ENCODE results near the gene P4HB.
A peak's percentile ranks its signal among the peaks of the same experiment; 100 is the strongest.

Gene P4HB

GRCh38 chr17:81825841-81826466 is 34.4 kb downstream of the P4HB start:
- DNase-seq, result no peak

- no peak for DNase-seq
These were observed 35.7 kb downstream of the P4HB start for GRCh38 chr17:81824595-81824994.

GRCh38 chr17:81823820-81824550 is 36.4 kb downstream of the P4HB start:
- no peak for DNase-seq

GRCh38 chr17:81822996-81823819 is 37.1 kb downstream of the P4HB start:
- DNase-seq, result no peak

GRCh38 chr17:81822312-81822637 is 38.1 kb downstream of the P4HB start:
- DNase-seq, result no peak

GRCh38 chr17:81821603-81822311 is 38.6 kb downstream of the P4HB start:
- peak; percentile 36 to 48 for DNase-seq

- no peak for DNase-seq
These were observed 39.2 kb downstream of the P4HB start for GRCh38 chr17:81821147-81821546.

- DNase-seq, result no peak
These were observed 40.6 kb downstream of the P4HB start for GRCh38 chr17:81819708-81820107.

- no peak for DNase-seq
These were observed 42.6 kb downstream of the P4HB start for GRCh38 chr17:81817758-81818147.

GRCh38 chr17:81815646-81815986 is 44.7 kb downstream of the P4HB start:
- DNase-seq, result no peak

GRCh38 chr17:81814748-81815645 is 45.3 kb downstream of the P4HB start:
- no peak for DNase-seq

- no peak for DNase-seq
These were observed 46.3 kb downstream of the P4HB start for GRCh38 chr17:81813861-81814683.

GRCh38 chr17:81813371-81813684 is 47.0 kb downstream of the P4HB start:
- DNase-seq, result no peak

GRCh38 chr17:81812571-81813370 is 47.6 kb downstream of the P4HB start:
- no peak for DNase-seq

- no peak for DNase-seq
These were observed 48.4 kb downstream of the P4HB start for GRCh38 chr17:81811705-81812570.

GRCh38 chr17:81810892-81811704 is 49.2 kb downstream of the P4HB start:
- DNase-seq, result no peak

GRCh38 chr17:81810476-81810875 is 49.9 kb downstream of the P4HB start:
- no peak for DNase-seq

GRCh38 chr17:81809556-81809998 is 50.8 kb downstream of the P4HB start:
- no peak for DNase-seq
